GM13977 (cell line): ENCODE measurements around the gene AP2B1.
"Not testable (repeated sequence)": the region's sequence is repeated elsewhere in the genome, so short reads cannot be mapped to it uniquely, and the experiment has no call there.

Source experiments
- DNase-seq: peaks from one replicate; pipeline ENCODE4 v3.0.0; 2012; ENCODE audit warnings: low spot score
- in situ Hi-C: fragments of 300-500 bp; cut with MboI; formaldehyde crosslinking; loops from one replicate; pipeline ENCODE4 v1.12.0; 2022; ENCODE audit warnings: low sequenced_read_pairs, low pct_unique_long_range_greater_than_20kb, mixed read lengths, inconsistent platforms; ENCODE audit not compliant: unreplicated experiment
- TF ChIP-seq, protein P1 (sequence below): IDR thresholded peaks from 2 replicates; pipeline ENCODE4 v1.5.1; 2012; ENCODE audit warnings: mild to moderate bottlenecking, control low read depth; ENCODE audit not compliant: insufficient read depth; ENCODE audit errors: extremely low read depth, missing control alignments

The AP2B1 gene

DNA sequence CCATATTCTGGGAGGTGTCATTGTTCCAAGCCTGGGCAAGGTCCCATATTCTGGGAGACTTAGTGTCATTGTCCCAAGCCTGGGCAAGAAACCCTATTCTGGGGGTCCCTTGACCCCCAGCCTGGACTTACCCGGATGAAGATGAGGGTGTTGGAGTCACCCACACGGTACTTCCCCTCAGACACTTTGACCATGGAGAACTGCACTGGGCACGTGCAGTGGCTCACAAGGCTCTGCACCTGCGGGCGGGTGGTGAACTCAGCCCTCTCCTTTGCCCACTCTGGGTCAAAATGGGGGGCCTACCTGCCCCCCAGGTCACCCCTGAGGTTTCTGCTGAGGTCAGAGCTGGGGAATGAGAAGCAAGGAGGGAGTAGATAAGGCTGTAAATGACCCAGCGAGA, 161.9 kb downstream of the AP2B1 start:
- TF ChIP-seq, protein P1, sequence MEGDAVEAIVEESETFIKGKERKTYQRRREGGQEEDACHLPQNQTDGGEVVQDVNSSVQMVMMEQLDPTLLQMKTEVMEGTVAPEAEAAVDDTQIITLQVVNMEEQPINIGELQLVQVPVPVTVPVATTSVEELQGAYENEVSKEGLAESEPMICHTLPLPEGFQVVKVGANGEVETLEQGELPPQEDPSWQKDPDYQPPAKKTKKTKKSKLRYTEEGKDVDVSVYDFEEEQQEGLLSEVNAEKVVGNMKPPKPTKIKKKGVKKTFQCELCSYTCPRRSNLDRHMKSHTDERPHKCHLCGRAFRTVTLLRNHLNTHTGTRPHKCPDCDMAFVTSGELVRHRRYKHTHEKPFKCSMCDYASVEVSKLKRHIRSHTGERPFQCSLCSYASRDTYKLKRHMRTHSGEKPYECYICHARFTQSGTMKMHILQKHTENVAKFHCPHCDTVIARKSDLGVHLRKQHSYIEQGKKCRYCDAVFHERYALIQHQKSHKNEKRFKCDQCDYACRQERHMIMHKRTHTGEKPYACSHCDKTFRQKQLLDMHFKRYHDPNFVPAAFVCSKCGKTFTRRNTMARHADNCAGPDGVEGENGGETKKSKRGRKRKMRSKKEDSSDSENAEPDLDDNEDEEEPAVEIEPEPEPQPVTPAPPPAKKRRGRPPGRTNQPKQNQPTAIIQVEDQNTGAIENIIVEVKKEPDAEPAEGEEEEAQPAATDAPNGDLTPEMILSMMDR = no peak
- in situ Hi-C loops = loop anchor here (25.0 kb wide), 1 partner anchor 137 kb away; no protein-coding TSS in a partner anchor

DNA sequence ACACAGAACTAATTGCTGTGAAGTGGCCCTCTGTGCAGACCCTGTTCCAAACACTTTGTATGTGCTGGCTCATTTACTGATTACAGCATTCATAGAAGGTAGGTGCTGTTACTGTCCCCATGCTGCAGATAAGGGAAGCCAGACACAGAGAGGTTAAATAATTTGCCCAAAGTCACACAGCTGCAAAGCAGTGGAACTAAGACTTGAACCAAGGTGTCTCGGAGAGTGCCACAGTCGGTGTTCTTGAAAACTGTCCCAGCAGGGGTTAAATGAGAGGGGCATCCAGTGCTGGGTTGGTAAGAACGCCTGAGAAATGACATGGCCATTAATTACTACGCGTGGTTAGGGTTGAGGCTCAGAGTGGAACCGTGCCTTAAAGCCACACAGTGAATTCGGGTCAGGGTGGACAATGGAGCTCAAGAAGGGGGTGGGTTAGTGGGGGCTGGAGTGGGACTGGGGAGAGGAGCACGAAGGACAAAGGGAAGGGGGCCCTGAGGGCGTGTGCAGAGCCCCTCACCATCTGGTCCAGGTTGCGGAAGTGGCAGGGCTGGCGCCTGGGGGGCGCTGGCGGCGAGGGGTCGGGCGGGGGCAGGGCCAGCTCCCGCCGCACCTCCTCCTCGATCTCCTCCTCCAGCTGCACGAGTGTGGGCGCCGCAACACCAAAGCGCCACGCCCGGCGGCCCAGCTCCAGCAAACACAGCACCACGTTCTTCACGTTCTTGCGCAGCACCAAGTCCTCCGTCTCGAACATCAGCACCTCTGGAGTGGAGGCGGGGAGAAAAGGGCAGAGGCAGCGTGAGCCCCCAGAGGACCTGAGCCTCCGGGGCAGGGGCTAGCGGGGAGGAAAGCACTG, 162.7 kb downstream of the AP2B1 start:
- TF ChIP-seq, protein P1 = no peak
- in situ Hi-C loops = loop anchor here (25.0 kb wide), 1 partner anchor 137 kb away; no protein-coding TSS in a partner anchor
- DNase-seq = no peak

More for the DNA sequence above, 161.9 kb downstream of the AP2B1 start:
- no peak for DNase-seq

DNA sequence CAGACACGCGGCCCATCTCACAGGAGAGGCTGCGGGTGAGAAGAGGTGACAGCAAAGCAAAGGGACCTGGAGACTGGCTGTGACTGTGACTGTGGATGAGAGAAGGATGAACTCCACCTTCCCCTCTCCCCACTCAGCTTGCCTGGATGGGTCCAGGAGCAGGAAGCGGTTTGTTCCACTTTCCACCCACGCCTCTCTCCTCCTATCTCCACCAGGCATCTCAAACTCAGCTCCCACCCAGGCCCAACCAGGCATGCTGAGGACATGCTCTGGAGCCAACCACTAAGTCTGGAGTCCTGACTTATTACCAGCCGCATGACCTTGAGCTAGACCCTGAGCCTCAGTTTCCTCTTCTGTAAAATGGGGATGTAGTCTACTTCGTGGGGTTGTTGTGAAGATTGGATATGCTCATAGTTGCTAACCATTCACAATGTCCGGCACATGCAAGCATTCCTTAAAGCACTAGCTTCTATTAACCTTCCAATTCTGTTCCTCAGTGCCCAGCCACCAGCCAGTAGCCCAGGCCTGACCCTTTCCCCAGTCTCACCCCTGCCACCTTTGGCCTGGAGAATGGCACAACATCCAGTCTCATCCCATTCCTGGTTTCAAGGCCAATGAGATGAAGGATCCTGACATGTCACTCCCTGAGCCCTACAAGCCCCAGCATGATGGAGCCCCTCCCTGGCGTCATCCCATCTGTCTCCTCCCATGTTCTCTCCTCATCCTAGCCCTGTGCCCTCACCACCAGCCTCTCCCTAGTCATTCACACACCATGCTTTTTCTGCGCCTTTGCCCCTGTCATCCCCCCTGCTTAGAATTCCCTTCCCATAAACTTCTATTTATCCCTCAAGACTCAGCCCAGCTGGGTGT, 163.6 kb downstream of the AP2B1 start:
- TF ChIP-seq, protein P1 = no peak
- no peak for DNase-seq
- in situ Hi-C loops = no loop called here

DNA sequence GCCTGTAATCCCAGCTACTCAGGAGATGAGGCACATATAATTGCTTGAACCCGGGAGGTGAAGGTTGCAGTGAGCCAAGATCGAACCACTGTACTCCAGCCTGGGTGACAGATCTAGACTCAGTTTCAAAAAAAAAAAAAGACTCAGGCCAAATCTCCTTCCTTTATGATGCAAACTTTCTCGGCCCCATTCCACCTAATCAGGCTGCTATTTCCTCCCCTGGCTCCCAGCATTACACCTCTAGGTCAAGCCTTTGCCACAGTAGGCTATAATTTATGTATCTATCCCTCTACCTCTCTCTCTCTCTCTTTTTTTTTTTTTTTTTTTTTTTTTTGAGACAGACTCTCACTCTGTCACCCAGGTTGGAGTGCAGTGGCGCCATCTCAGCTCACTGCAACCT, 164.4 kb downstream of the AP2B1 start:
- not testable (repeated sequence) for DNase-seq

DNA sequence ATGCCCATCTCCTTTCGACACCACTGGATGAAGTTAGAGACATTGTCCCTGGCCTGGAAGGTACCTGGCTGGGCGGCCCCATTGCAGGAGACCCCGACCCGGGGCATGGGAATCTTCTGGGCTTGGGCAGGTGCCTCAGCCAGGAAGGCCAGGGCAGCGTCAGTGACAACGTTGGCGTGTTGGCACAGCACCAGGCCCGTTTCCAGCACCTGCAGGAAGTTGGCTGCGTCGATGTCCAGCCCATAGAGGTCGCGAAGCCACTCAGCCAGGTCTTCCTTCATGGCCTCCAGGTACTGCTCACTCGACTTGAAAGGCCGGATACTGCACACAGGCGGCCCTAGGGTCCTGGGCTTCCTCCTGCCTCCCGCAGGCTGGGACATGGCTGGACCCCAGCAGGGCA, 165.3 kb downstream of the AP2B1 start:
- DNase-seq = no peak
- TF ChIP-seq, protein P1 = no peak
- in situ Hi-C loops = no loop called here

More for the DNA sequence above, 164.4 kb downstream of the AP2B1 start:
- in situ Hi-C loops = not testable (repeated sequence)

DNA sequence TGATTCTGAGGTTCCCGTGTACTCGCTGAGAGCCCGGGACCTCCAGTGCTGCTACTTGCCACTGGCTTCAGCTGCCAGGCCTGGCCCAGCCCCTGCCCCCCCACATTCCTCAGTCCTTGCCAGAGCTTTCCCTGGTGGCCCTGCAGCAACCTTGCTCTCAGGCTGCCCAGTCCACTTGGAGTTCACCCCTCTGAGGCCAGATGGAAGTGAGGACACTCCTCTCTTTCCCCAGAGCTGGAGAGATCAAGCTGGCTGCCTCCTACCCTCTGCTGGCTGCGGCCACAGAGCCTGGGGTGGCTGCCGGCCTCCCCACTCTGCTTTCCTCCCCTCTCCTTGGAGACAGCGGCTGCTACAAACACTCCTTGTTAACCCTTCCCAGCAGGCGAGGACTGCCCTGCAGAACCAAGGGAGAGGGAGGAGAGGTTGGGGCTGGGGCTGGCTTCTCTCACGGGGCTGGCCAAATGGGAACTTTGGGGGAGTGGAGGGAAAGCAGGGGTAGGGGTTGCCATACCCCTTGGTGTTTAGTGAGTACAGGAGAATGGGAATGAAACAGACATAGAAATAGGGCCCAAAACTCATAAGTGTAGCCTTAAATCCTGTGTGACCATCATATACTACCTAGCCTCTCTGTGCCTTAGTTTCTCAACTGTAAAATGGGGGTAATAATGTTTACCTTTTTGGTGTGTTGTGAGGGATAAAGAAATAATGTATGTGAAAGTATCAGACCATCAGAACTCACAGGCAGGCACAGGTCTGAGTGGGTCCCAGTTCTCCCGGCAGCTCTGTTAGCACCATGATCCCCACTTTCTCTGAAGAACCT, 166.0 kb downstream of the AP2B1 start, which contains the start of gene GAS2L2:
Gene GAS2L2, minus strand, starts transcription at position 295 of the 820 bp plus-strand sequence. CDS start 389 bp downstream, outside the sequence.
- TF ChIP-seq, protein P1 = no peak
- in situ Hi-C loops = no loop called here
- no peak for DNase-seq
